Small intestine (tissue), 7 donors: Measurements from ENCODE around the gene DCAF7. TPM values are rescaled to one million over a fixed set of nuclear protein-coding genes. Genes with fewer than 3 reads are reported as not detected.
A peak's percentile ranks its signal among the peaks of the same experiment; 100 is the strongest.

Experiments
- DNase-seq, 2 donors: peaks; one replicate each; pipeline versions ENCODE4 v3.0.0 to v3.0.0-alpha.2; 2013
- FAIRE-seq: peaks from 2 replicates; lab custom pipeline; 2012; peaks lifted over from hg19 to GRCh38; lab: Jason Lieb, UNC
- H3K27ac ChIP-seq, 3 donors: one replicate each; pipeline ENCODE4 v1.5.1; 2013; ENCODE audit warnings: low read length in 2 of 3, mild to moderate bottlenecking in 2 of 3, control low read depth in 1 of 3, inconsistent platforms in 1 of 3, low read depth in 1 of 3, moderate library complexity in 1 of 3
- H3K27me3 ChIP-seq, 3 donors: one replicate each; pipeline ENCODE4 v1.6.1; 2013; ENCODE audit warnings: low read length in 3 of 3, inconsistent platforms in 1 of 3; ENCODE audit not compliant: control insufficient read depth in 3 of 3, insufficient read depth in 3 of 3
- H3K36me3 ChIP-seq, 3 donors: one replicate each; pipeline ENCODE4 v1.6.1; 2013; ENCODE audit warnings: low read length in 3 of 3, inconsistent platforms in 1 of 3, low read depth in 1 of 3, mild to moderate bottlenecking in 1 of 3, moderate library complexity in 1 of 3; ENCODE audit not compliant: control insufficient read depth in 3 of 3, insufficient read depth in 2 of 3
- H3K4me1 ChIP-seq, 3 donors: one replicate each; pipeline ENCODE4 v1.6.1; 2013; ENCODE audit warnings: low read length in 2 of 3, inconsistent platforms in 1 of 3, low read depth in 1 of 3, mild to moderate bottlenecking in 1 of 3, moderate library complexity in 1 of 3; ENCODE audit not compliant: control insufficient read depth in 3 of 3, insufficient read depth in 2 of 3
- H3K4me3 ChIP-seq, 3 donors: one replicate each; pipeline ENCODE4 v1.5.1; 2013; ENCODE audit warnings: low read length in 3 of 3, control low read depth in 1 of 3, inconsistent platforms in 1 of 3, low read depth in 1 of 3, mild to moderate bottlenecking in 1 of 3, moderate library complexity in 1 of 3
- H3K9me3 ChIP-seq, 2 donors: one replicate each; pipeline ENCODE4 v1.6.1; 2013; ENCODE audit warnings: low read depth in 1 of 2, low read length in 1 of 2; ENCODE audit not compliant: control insufficient read depth in 2 of 2, insufficient read depth in 1 of 2
- WGBS, 3 donors: extraction: QIAGEN DNeasy Blood & Tissue Kit; methylation state at CpG; one replicate each; pipeline ENCODE4 v1.1.7; 2013; 5-methylcytosine and 5-hydroxymethylcytosine counted together
- polyA plus RNA-seq, 4 donors: library from polyadenylated mRNA; stranded (reverse) in 3 of 4; unstranded in 1 of 4; fragments of 200-250 nt in 3 of 4; fragments of 120-200 nt in 1 of 4; gene quantifications; one replicate each; pipeline versions ENCODE4 v1.2.1 to v1.2.3, GENCODE V29; 2013
- donor health status: healthy with polysubstance abuse.
- donor health status: control.
- donor health status: control.
- donor health status: Bipolar disorder and iron deficiency.
- donor health status: healthy.

The DCAF7 gene
- polyA plus RNA-seq, 4 donors = 18.4 to 87.6 (median 27.7) TPM

DNA sequence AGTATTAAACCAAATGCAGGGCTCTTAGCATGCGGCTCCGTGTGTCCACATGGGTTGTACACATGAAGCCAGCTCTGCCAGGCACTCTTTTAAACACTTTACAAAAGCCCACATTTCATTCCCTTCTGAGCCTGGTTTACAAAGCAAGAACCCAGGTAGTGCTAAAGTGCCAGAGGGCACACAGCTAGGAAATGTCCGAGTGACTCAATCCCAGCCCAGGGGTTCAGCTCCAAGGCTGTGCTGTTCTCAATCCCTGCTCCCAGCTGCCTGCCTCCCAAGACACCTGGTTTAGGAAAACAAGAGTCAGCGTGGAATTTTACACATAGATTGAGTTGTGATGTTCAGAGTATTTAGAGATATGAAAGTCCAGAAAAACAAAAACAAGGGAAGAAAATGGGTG is 13.3 kb upstream of the DCAF7 start:
- Histone ChIP-seq H3K27me3 (peaks cover 0 to 26% (median 6%) of the 10 kb centered on the region in 3 donors), H3K4me1 (peaks cover 0 to 6% (median 0%) of the 10 kb centered on the region in 3 donors), H3K9me3 (no peaks in the 10 kb centered on the region), H3K27ac (no peak overlapping the region), H3K36me3 (no peaks in the 10 kb centered on the region), H3K4me3 (no peak overlapping the region)
- WGBS, 3 donors = 85 to 87% (median 86%) methylated on average over 4 of the region's 4 CpGs
- DNase-seq (no peak), FAIRE-seq (no peak)

DNA sequence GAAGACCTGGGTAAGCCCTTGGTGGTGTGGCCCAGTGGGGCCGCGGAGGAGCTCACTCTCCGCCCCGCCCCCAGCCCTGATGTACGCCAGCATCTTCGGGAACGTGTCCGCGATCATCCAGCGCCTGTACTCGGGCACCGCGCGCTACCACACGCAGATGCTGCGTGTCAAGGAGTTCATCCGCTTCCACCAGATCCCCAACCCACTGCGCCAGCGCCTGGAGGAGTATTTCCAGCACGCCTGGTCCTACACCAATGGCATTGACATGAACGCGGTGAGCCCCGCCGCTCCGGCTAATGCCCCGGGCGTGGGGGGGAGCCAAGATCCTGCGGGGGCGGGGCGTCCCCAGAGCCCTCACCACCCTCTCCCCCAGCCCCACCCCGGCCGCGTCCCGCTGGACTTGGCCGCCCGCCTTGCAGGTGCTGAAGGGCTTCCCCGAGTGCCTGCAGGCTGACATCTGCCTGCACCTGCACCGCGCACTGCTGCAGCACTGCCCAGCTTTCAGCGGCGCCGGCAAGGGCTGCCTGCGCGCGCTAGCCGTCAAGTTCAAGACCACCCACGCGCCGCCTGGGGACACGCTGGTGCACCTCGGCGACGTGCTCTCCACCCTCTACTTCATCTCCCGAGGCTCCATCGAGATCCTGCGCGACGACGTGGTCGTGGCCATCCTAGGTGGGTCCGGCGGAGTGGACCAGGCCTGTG is 12.1 kb upstream of the DCAF7 start:
- H3K4me3 ChIP-seq = no peak overlapping the region
- DNase-seq (peak in 1 of 2 donors; percentile 36), FAIRE-seq (no peak)
- H3K27me3 ChIP-seq = peaks cover 0 to 26% (median 6%) of the 10 kb centered on the region in 3 donors
- no peaks in the 10 kb centered on the region for H3K36me3 ChIP-seq
- no peak overlapping the region for H3K27ac ChIP-seq
- WGBS, 3 donors = 3 to 7% (median 5%) methylated on average over 57 to 62 of the region's 62 CpGs
- H3K9me3 ChIP-seq = no peaks in the 10 kb centered on the region
- H3K4me1 ChIP-seq = peaks cover 0 to 6% (median 0%) of the 10 kb centered on the region in 3 donors

DNA sequence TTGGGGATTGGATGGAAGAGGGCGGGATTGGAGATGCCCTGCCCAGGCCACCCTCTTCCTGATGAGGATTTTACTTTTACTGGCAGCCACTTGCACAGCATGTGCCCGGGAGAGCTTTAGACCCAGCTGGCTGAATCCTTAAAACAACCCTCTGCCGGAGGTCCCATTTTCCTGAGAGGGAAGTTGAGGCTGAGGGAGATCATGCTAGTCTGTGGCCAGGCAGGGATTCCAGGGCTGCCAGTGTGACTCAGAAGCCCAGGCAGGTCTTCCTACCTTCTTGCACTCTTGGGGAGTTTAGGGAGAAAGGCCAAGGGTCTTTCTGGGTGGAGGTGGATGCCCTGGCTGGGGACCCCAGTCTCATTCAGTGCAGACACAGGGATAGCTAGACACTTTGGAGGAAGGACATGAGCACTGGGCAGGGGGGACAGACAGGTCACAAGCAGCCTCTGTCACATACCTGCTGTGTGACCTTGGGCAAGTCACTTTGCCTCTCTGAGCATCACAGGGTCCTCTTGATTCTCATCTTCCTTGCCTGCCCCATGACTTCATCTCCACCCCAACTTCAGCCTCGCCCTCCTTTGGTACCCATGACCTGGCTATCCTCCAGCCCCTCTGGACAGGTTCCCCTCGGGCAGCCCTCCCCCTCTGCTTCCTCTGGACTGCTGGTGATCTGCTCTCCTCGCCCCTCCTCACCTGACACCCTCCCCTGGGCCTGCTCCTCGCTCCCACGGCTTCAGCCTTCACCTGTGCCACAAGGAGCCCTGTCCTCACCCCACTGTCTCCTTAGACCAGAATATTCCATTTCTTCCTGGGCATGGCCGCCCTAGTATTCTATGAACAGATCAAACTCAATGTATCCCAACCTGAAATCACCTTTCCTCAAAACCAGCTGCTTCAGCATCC is 11.3 kb upstream of the DCAF7 start:
- Histone ChIP-seq H3K27ac (no peak overlapping the region), H3K4me1 (peaks cover 0 to 6% (median 0%) of the 10 kb centered on the region in 3 donors), H3K9me3 (no peaks in the 10 kb centered on the region), H3K27me3 (peaks cover 0 to 26% (median 6%) of the 10 kb centered on the region in 3 donors), H3K4me3 (no peak overlapping the region), H3K36me3 (no peaks in the 10 kb centered on the region)
- no peak for DNase-seq
- FAIRE-seq = no peak
- 56 to 71% (median 57%) methylated on average over 9 of the region's 9 CpGs for WGBS, 3 donors

DNA sequence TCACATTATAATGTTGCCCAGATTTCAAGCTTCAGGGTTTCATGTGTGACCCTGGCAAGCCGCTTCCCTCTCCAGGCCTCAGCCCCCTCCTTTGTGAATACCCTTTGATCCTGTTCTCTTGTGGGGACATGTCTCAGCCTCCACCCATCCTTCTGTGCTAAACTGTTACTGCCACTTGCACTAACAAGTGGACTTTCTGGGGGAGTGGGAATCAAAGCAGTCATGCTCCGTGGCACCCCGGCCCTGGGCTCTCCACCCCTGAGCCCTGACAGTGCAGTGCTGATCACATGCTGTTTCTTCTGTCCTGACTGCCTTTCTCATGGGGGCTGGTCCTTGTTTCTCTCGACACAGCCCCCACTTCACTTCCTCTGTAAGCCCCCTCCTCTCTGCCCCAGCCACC is 9.7 kb upstream of the DCAF7 start:
- no peak overlapping the region for H3K4me3 ChIP-seq
- H3K27me3 ChIP-seq = peaks cover 0 to 26% (median 6%) of the 10 kb centered on the region in 3 donors
- no peaks in the 10 kb centered on the region for H3K36me3 ChIP-seq
- no peak for DNase-seq
- 68 to 78% (median 75%) methylated on average over 4 of the region's 4 CpGs for WGBS, 3 donors
- no peaks in the 10 kb centered on the region for H3K9me3 ChIP-seq
- H3K4me1 ChIP-seq = peaks cover 0 to 6% (median 0%) of the 10 kb centered on the region in 3 donors
- no peak for FAIRE-seq
- H3K27ac ChIP-seq = no peak overlapping the region

DNA sequence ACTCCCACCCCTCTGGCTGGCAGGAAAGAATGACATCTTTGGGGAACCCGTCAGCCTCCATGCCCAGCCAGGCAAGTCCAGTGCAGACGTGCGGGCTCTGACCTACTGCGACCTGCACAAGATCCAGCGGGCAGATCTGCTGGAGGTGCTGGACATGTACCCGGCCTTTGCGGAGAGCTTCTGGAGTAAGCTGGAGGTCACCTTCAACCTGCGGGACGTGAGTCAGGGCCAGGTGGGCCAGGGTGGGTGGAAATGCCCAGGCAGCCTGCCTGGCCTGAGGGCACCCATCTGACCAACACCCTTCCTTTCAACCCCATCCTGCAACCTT is 8.1 kb upstream of the DCAF7 start:
- no peak for FAIRE-seq
- Histone ChIP-seq H3K9me3 (no peaks in the 10 kb centered on the region), H3K27ac (no peak overlapping the region), H3K27me3 (peaks cover 0 to 26% (median 6%) of the 10 kb centered on the region in 3 donors), H3K36me3 (no peaks in the 10 kb centered on the region), H3K4me1 (peaks cover 0 to 6% (median 0%) of the 10 kb centered on the region in 3 donors), H3K4me3 (no peak overlapping the region)
- no peak for DNase-seq
- 91 to 95% (median 91%) methylated on average over 9 of the region's 9 CpGs for WGBS, 3 donors

DNA sequence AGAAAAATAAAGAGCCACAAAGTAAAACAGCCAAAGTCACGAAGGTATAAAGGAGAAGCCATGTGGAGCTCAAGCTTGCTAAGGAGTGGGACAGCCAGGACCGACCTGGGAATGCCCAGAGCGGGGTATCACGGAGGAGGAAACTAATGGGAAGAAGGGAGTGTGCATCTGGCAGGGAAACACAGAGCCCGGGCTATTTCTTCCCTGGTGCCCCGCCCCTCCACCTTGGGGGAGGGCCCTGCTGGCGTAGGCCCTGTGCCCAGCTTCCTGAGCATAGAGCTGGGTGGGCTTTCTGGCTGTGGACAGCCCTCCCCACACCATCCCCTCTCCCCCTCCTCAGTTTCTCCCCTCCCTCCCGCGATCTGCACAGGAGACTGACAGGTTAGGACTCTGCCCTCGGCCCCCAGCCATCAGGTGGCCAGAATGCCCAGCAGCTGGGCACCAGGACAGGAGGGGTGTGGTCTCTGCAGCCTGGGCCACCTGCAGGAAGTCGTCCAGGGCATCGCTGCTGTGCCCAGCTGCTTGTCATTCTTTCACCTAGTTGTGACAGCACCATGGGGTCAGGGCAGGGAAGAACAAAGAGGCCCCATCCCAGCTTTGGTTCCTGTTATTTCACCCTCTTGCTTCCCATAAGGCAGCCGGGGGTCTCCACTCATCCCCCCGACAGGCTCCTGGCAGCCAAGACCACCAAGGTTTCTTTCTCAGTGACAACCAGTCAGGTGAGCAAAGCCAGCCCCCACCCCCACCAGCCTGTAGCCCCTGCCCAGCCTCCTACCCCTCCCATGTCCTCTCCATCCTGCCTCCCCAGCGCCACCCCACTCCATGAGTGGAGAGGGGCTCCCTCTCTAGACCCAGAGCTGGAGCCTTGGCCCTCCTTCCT is 7.1 kb upstream of the DCAF7 start:
- no peak overlapping the region for H3K4me3 ChIP-seq
- H3K27me3 ChIP-seq = peaks cover 0 to 20% (median 4%) of the 10 kb centered on the region in 3 donors
- 20 to 47% (median 22%) methylated on average over 15 of the region's 15 CpGs for WGBS, 3 donors
- no peaks in the 10 kb centered on the region for H3K36me3 ChIP-seq
- H3K9me3 ChIP-seq = no peaks in the 10 kb centered on the region
- H3K27ac ChIP-seq = no peak overlapping the region
- peak in 1 of 2 donors; percentile 40 for DNase-seq
- FAIRE-seq = no peak
- peaks cover 0 to 5% (median 0%) of the 10 kb centered on the region in 3 donors for H3K4me1 ChIP-seq

DNA sequence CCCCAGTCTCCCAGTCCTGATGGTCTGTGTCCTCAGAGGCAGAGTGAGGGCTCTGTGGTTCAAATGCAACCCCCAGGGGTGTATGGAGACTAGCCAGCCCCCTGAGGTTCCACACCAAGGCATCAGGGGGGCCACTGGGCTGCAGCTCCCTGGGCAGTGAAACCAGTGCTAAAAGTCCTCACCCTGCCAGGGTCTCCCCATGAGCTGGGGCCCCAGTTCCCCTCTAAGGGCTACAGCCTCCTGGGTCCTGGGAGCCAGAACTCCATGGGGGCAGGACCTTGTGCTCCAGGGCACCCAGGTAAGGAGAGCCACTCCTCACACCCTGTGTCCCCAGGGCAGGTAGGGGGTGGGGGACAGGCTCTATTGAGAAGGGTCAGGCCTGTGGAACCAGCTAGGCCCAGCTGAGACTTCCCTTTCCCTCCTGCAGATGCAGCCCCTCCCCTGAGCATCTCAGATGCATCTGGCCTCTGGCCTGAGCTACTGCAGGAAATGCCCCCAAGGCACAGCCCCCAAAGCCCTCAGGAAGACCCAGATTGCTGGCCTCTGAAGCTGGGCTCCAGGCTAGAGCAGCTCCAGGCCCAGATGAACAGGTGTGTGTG is 6.4 kb upstream of the DCAF7 start:
- no peak for FAIRE-seq
- H3K4me3 ChIP-seq = no peak overlapping the region
- DNase-seq = no peak

More for the DNA sequence above, 6.4 kb upstream of the DCAF7 start:
- Histone ChIP-seq H3K4me1 (no peaks in the 10 kb centered on the region), H3K36me3 (no peaks in the 10 kb centered on the region), H3K27me3 (peaks cover 0 to 13% (median 1%) of the 10 kb centered on the region in 3 donors), H3K27ac (no peak overlapping the region), H3K9me3 (no peaks in the 10 kb centered on the region)
